Measurements from ENCODE around the gene PDZD7. TPM values are rescaled to one million over a fixed set of nuclear protein-coding genes. Genes with fewer than 3 reads are reported as not detected.
"Not testable (repeated sequence)": the region's sequence is repeated elsewhere in the genome, so short reads cannot be mapped to it uniquely, and the experiment has no call there.

PDZD7 gene
- total RNA-seq, 2 donors from 2014 or later: 0.12 to 0.44 TPM

- Mint-ChIP-seq H3K36me3 (ENCODE audit: insufficient read depth in 2 of 2) (peaks cover 3 to 7% of the 10 kb centered on the region in 2 donors), H3K27ac (no peak overlapping the region), H3K27me3 (ENCODE audit: low read depth) (no peaks in the 10 kb centered on the region), H3K4me3 (no peak overlapping the region), H3K9me3 (no peaks in the 10 kb centered on the region), H3K4me1 (ENCODE audit: low read depth) (peaks cover 27% of the 10 kb centered on the region)
- ATAC-seq (replicated peaks in 1 of 2) (no peak), DNase-seq (no peak)
Measured at GRCh38 chr10:100983868-100984671, 46.9 kb downstream of the PDZD7 start.

- Mint-ChIP-seq H3K27me3 (ENCODE audit: low read depth) (no peaks in the 10 kb centered on the region), H3K4me3 (no peak overlapping the region), H3K36me3 (ENCODE audit: insufficient read depth in 2 of 2) (peaks cover 3 to 7% of the 10 kb centered on the region in 2 donors), H3K27ac (no peak overlapping the region), H3K9me3 (no peaks in the 10 kb centered on the region), H3K4me1 (ENCODE audit: low read depth) (peaks cover 21% of the 10 kb centered on the region)
- no peak for DNase-seq
- no peak for ATAC-seq (replicated peaks in 1 of 2)
Measured at GRCh38 chr10:100982916-100983830, 47.8 kb downstream of the PDZD7 start.

GRCh38 chr10:100981178-100981772, 49.7 kb downstream of the PDZD7 start:
- H3K4me3 Mint-ChIP-seq: no peak overlapping the region
- H3K36me3 Mint-ChIP-seq (ENCODE audit: insufficient read depth in 2 of 2): no peaks in the 10 kb centered on the region
- no peaks in the 10 kb centered on the region for H3K27me3 Mint-ChIP-seq (ENCODE audit: low read depth)
- DNase-seq: no peak
- no peak for ATAC-seq (replicated peaks in 1 of 2)
- H3K27ac Mint-ChIP-seq: no peak overlapping the region
- peaks cover 10% of the 10 kb centered on the region for H3K4me1 Mint-ChIP-seq (ENCODE audit: low read depth)
- H3K9me3 Mint-ChIP-seq: no peaks in the 10 kb centered on the region

- Mint-ChIP-seq H3K4me3 (no peak overlapping the region), H3K27me3 (ENCODE audit: low read depth) (no peaks in the 10 kb centered on the region), H3K27ac (no peak overlapping the region), H3K9me3 (no peaks in the 10 kb centered on the region), H3K36me3 (ENCODE audit: insufficient read depth in 2 of 2) (no peaks in the 10 kb centered on the region), H3K4me1 (ENCODE audit: low read depth) (peaks cover 4% of the 10 kb centered on the region)
- DNase-seq: no peak
- ATAC-seq (replicated peaks in 1 of 2): no peak
Measured at GRCh38 chr10:100980711-100981110, 50.2 kb downstream of the PDZD7 start.

GRCh38 chr10:100980311-100980710, 50.6 kb downstream of the PDZD7 start:
- Mint-ChIP-seq H3K4me1 (ENCODE audit: low read depth) (no peaks in the 10 kb centered on the region), H3K4me3 (no peak overlapping the region), H3K27ac (no peak overlapping the region), H3K36me3 (ENCODE audit: insufficient read depth in 2 of 2) (no peaks in the 10 kb centered on the region), H3K27me3 (ENCODE audit: low read depth) (no peaks in the 10 kb centered on the region), H3K9me3 (no peaks in the 10 kb centered on the region)
- ATAC-seq (replicated peaks in 1 of 2): no peak
- DNase-seq: no peak

GRCh38 chr10:100979791-100980272, 51.1 kb downstream of the PDZD7 start:
- no peaks in the 10 kb centered on the region for H3K4me1 Mint-ChIP-seq (ENCODE audit: low read depth)
- no peaks in the 10 kb centered on the region for H3K27me3 Mint-ChIP-seq (ENCODE audit: low read depth)
- no peak overlapping the region for H3K27ac Mint-ChIP-seq
- no peak overlapping the region for H3K4me3 Mint-ChIP-seq
- no peak for DNase-seq
- ATAC-seq (replicated peaks in 1 of 2): no peak
- no peaks in the 10 kb centered on the region for H3K36me3 Mint-ChIP-seq (ENCODE audit: insufficient read depth in 2 of 2)
- H3K9me3 Mint-ChIP-seq: no peaks in the 10 kb centered on the region

- Mint-ChIP-seq H3K4me3 (no peak overlapping the region), H3K27ac (no peak overlapping the region), H3K36me3 (ENCODE audit: insufficient read depth in 2 of 2) (no peaks in the 10 kb centered on the region), H3K4me1 (ENCODE audit: low read depth) (no peaks in the 10 kb centered on the region), H3K27me3 (ENCODE audit: low read depth) (no peaks in the 10 kb centered on the region), H3K9me3 (no peaks in the 10 kb centered on the region)
- DNase-seq (no peak), ATAC-seq (replicated peaks in 1 of 2) (no peak)
Measured at GRCh38 chr10:100978901-100979195, 52.1 kb downstream of the PDZD7 start.

GRCh38 chr10:100978121-100978900, 52.6 kb downstream of the PDZD7 start:
- Mint-ChIP-seq H3K4me3 (no peak overlapping the region), H3K9me3 (no peaks in the 10 kb centered on the region), H3K4me1 (ENCODE audit: low read depth) (no peaks in the 10 kb centered on the region)

GRCh38 chr10:100977436-100977835, 53.5 kb downstream of the PDZD7 start:
- no peaks in the 10 kb centered on the region for H3K36me3 Mint-ChIP-seq (ENCODE audit: insufficient read depth in 2 of 2)
- ATAC-seq (replicated peaks in 1 of 2): no peak
- no peaks in the 10 kb centered on the region for H3K27me3 Mint-ChIP-seq (ENCODE audit: low read depth)
- no peak for DNase-seq
- no peak overlapping the region for H3K27ac Mint-ChIP-seq
- H3K4me3 Mint-ChIP-seq: no peak overlapping the region
- peaks cover 5% of the 10 kb centered on the region for H3K4me1 Mint-ChIP-seq (ENCODE audit: low read depth)
- no peaks in the 10 kb centered on the region for H3K9me3 Mint-ChIP-seq

More at GRCh38 chr10:100978121-100978900, 52.6 kb downstream of the PDZD7 start:
- Mint-ChIP-seq H3K27ac (no peak overlapping the region), H3K36me3 (ENCODE audit: insufficient read depth in 2 of 2) (no peaks in the 10 kb centered on the region), H3K27me3 (ENCODE audit: low read depth) (no peaks in the 10 kb centered on the region)
- DNase-seq (no peak), ATAC-seq (replicated peaks in 1 of 2) (no peak)

GRCh38 chr10:100976906-100977305, 54.0 kb downstream of the PDZD7 start:
- Mint-ChIP-seq H3K36me3 (ENCODE audit: insufficient read depth in 2 of 2) (no peaks in the 10 kb centered on the region), H3K27me3 (ENCODE audit: low read depth) (no peaks in the 10 kb centered on the region), H3K9me3 (no peaks in the 10 kb centered on the region), H3K4me3 (no peak overlapping the region), H3K4me1 (ENCODE audit: low read depth) (peaks cover 8% of the 10 kb centered on the region), H3K27ac (no peak overlapping the region)
- DNase-seq: no peak
- ATAC-seq (replicated peaks in 1 of 2): no peak

- DNase-seq; H3K9me3 Mint-ChIP-seq; ATAC-seq (replicated peaks in 1 of 2); H3K27ac Mint-ChIP-seq; H3K4me1 Mint-ChIP-seq (ENCODE audit: low read depth); H3K27me3 Mint-ChIP-seq (ENCODE audit: low read depth); H3K4me3 Mint-ChIP-seq; H3K36me3 Mint-ChIP-seq (ENCODE audit: insufficient read depth in 2 of 2): not testable (repeated sequence)
Measured at GRCh38 chr10:100975397-100975796, 55.5 kb downstream of the PDZD7 start.

- no peak for ATAC-seq (replicated peaks in 1 of 2)
Measured at GRCh38 chr10:100972904-100973535, 57.9 kb downstream of the PDZD7 start.

More at GRCh38 chr10:100972904-100973535, 57.9 kb downstream of the PDZD7 start:
- Mint-ChIP-seq H3K4me3 (no peak overlapping the region), H3K36me3 (ENCODE audit: insufficient read depth in 2 of 2) (no peaks in the 10 kb centered on the region), H3K4me1 (ENCODE audit: low read depth) (peaks cover 18% of the 10 kb centered on the region), H3K9me3 (no peaks in the 10 kb centered on the region), H3K27ac (no peak overlapping the region), H3K27me3 (ENCODE audit: low read depth) (no peaks in the 10 kb centered on the region)
- DNase-seq: no peak
